ENCODE results near the gene CUBN.
"Not testable (repeated sequence)": the region's sequence is repeated elsewhere in the genome, so short reads cannot be mapped to it uniquely, and the experiment has no call there.

Gene CUBN

DNA sequence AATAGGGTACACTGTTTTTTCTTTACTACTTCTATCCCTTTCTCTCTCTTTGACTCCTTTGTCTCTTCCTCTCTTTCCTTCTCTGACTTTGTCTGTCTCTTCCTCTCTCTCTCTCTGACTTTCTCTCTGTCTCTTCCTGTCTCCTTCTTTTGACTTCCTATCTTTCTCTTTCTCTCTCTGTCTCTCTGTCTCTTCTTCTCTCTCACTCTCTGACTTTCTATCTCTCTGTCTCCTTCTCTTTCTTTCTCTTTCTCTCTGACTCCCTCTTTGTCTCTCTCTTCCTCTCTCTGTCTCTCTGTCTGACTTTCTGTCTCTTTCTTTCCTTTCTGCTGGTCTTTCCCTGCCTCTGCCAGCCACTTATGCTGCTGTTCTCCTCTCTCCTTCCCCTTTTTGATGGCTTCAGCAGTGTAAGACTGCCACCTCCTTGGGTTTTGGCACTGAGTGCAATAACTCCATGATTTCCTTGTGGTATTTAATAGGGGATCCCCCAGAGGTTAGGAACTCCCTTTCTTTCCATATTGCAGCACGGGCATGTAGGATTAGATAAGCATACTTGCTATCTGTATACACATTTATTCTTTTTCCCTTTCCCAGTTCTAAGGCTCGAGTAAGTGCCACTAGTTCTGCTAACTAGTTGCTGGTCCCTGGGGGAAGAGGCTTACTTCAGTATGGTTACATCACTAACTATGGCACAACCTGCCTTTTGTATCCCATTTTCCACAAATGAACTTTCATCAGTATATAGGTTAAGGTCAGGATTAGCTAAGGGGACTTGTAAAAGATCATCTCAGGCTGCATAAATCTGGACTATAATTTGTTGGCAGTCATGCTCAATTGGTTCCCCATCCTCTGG is 116.3 kb downstream of the CUBN start:
- not testable (repeated sequence) for DNase-seq (ENCODE audit: low read depth in 2 of 2)

GRCh38 chr10:17012731-17013130 is 116.9 kb downstream of the CUBN start:
- not testable (repeated sequence) for DNase-seq (ENCODE audit: low read depth in 2 of 2)

DNA sequence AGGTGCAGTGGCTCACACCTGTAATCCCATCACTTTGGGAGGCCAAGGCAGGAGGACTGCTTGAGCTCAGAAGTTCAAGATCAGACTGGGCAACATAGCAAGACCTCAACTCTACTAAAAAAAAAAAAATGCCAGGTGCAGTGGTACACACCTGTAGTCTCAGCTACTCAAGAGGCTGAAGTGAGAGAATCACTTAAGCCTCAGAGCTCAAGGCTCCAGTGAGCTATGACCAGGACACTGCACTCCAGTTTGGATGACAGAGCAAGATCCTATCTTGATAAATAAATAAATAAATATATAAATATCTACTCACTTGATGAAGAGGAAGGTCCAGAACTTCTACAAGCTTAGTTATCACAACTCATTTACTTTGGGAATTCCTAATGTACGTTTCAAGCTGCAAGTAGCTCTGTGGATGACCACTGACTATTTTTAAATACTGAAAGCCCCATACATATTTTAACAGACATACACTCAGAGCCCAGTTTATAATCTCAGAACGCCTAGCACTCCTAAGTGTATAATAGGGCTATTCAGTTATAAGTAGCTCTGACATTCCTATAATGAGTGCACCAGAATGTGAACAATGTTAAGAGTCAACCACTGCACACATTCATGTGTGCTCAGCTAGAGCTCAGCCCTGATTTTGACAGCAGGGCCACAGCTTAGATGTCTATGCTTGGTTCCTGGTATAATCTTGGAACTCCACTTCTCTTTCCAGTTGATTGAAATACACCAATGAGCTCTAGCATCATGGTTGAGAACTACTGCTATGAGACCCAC is 119.1 kb downstream of the CUBN start:
- DNase-seq (ENCODE audit: low read depth in 2 of 2), result no peak

GRCh38 chr10:17009212-17009700 is 120.4 kb downstream of the CUBN start:
- DNase-seq (ENCODE audit: low read depth in 2 of 2), result no peak

GRCh38 chr10:17007418-17007770 is 122.2 kb downstream of the CUBN start:
- DNase-seq (ENCODE audit: low read depth in 2 of 2), result no peak

- DNase-seq (ENCODE audit: low read depth in 2 of 2), result no peak
Measured at GRCh38 chr10:17006631-17007417, 122.8 kb downstream of the CUBN start.

DNA sequence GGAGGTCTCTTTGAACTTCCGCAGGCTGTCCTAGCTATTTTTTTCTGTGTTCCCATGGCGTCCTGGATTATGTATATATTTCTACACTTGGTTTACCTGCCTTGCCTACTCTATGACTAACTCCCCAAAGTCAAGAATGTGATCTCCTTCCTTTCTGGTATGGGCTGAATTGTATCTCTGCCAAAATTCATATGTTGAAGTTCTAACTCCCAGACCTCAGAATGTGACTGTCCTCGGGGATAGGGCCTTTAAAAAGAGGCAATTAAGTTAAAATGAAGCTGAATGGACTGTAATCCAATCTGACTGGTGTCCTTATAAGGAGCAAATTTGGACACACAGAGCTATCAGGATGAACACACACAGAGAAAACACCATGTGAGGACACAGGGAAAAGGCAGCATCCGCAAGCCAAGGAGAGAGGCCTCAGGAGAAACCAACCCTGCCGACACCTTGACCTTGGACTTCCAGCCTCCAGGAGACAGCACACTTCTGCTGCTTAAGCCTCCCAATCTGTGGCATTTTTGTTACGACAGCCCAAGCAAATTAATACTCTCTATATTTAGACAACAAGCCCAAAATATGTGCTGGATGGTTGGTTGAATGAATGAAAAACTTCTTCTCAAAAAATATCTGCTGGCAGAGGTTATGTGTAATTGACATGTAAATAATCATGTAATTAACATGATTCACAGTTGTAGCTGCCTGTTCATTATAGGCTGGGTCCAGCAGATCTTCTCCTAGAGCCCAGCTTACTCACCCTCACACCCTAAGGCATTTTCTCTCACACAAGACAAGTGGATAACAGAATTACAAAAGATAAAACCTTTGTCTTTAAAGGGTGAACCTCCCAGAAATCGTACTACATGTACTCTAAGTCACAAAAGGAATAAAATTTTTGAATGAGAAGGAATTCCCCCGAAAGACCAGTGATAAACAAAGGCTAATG is 123.7 kb downstream of the CUBN start:
- no peak for DNase-seq (ENCODE audit: low read depth in 2 of 2)

DNA sequence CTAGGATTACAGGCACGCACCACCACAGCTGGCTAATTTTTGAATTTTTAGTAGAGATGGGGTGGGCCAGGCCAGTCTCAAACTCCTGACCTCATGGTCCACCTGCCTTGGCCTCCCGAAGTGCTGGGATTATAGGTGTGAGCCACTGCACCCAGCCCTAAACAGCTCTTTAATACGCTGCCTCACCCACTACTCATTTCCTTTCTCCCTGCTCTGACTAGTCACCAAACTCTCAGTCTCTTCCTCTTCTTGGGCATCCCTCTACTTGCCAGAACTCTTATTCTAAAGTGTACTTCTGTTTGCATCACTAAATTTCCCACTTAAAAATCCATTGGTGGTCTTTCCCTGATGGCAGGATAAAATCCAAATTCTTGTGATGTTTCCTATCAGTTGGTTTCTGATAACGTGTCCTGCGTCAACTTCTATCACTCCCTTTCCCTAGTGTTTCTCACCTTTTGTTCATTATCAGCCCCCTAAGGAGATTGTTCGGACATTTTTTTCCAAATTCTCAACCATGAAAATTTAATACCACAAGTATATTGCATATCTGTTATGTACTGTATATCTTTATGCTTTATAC is 124.7 kb downstream of the CUBN start:
- DNase-seq (ENCODE audit: low read depth in 2 of 2), result no peak

DNA sequence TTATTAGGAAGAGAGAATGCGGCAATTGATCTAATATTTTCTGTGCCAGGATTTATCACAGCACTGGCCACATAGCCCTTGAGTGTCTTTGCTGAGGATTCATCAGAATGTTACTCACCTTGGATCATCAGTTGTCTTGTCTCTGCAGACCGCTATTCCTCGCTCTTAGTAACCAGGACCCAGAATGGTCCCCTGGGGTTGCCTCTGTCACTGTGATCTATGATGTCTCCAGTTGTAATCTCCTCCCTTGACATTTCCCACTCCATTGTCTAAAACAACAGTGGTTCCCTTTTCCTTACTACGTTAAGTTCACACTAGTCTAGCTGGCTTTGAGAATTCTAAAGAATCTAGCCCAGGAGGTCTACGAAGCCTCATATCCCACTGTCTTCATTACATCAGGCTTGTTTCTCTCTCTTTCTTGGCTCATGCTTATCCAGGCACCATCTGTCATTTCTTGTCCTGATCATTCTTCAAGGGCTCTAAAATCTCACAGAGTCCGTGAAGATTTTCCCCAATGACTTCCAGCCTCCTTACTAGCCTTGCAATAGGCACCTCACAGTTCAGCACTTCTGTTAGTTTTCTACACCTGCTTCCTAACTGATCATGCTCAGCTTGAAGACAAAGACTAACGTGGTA is 125.8 kb downstream of the CUBN start:
- DNase-seq (ENCODE audit: low read depth in 2 of 2), result no peak

- peak; percentile 52 to 53 for DNase-seq (ENCODE audit: low read depth in 2 of 2)
Measured at GRCh38 chr10:17003151-17003550, 126.5 kb downstream of the CUBN start.

DNA sequence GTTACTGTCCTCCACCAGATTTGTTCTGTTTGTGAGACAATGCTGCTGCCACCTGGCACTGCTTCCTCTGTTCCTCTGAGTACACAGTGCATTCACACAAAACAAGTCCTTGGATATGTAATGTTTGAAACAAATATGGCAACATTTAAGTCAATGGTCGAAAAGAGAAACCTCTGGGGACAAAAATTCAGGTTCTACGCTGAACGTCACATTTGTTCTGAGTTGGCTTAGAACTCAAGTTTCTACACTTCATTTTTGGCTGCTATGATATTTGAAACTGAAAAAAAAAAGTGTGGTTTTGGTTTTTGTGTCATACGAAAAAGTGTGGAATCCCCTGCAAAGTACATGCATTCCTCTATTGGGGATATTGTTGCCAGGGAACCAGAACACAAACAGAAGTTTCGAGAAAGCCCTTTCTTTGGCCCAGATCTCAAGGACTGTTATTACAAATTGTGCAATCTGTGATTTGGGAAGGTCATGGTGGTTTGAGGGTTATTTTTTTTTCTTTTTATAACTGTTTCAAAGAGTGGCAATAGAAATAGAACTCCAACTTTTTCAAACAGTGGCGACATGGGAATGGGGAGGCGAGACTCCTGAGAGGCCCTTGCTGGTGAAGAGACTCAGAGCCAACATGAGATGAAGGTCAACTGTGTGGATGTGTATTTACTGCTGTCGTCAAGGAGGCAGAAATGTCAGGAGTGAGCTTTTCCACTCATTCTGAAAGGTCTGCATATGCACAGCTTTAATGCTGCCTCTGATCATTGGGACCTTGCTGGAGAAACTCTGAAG is 127.5 kb downstream of the CUBN start:
- DNase-seq (ENCODE audit: low read depth in 2 of 2), result no peak

DNA sequence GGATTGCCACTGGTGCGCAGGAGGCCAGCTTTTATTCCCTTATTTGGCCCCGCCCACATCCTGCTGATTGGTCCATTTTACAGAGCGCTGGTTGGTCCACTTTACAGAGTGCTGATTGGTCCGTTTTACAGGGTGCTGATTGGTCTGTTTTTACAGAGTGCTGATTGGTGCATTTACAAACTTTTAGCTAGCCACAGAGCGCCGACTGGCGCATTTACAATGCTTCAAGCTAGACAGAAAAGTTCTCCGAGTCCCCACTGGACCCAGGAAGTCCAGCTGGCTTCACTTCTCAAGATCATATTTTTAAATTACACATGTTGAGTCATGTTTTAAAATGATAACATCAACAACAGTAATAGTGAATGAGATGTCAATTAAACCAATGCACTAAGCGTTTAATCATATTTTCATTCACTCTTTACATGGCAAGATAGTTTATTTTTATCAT is 128.3 kb downstream of the CUBN start:
- no peak for DNase-seq (ENCODE audit: low read depth in 2 of 2)

DNA sequence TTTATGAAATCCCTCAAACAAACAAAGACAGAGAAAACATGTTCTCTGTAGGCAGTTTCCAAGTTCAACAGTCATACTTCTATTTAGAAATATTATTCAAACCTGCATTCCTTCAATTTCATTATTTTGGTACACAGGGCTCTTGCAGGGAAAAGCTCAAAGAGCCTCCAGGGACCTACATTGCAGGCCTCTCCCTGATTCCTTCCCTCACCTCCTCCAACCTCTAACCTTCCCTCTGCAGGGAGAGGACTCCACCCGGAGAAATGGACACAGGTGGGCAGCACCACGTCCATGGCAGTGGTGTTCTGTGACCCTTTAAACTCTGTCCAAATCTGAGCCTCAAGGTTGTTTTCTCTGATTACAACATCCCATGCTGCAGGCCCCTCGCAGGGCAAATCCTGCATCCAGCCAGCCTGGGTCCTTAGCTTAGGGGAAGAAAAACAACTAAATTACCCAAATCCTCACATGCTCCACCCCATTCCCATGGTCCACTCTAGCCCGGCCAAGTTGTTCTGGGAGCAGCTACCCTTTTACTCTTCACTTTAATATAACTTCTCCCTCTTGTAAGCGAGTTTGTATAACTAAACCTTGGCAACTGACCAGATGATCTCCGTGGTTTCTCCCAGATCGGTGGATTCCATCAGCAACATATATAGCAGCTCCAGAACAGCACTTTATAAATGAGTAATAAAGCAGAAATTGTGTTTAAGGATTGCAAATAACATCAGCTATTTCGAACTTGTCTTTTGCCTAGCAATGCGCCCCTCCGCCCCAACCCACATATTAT is 129.8 kb downstream of the CUBN start:
- DNase-seq (ENCODE audit: low read depth in 2 of 2), result no peak

GRCh38 chr10:16996530-16996964 is 133.1 kb downstream of the CUBN start:
- no peak for DNase-seq (ENCODE audit: low read depth in 2 of 2)

DNA sequence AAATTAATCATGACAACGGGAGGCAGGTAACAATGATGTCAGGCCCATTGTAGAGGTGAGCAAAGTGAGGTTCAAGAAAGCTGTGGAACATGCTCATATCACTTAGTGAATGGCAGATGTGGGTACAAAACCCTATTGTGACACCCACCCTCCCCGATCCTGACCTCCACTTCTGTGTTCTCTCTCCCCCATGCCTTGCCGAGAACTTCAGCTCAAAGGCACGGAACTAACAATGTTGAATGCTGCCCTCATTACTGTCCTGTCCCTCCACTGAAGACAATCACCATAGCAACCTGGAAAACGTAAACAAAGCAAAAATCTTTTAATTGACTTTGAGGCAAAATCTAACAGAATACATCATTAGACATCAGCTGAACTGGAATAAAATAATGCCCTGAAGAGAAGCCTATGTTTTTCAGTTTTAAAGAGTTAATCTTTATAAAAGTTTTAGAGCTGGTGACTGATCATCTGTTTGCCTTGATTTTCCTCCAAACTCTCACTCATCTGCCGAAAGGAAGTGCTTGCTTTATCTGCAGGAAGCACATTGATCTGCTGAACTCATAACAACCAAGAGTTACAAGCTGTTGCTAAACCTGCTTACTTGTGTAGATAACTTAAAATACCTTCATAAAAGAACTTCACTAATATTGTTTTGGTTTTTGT is 133.6 kb downstream of the CUBN start:
- DNase-seq (ENCODE audit: low read depth in 2 of 2), result no peak

DNA sequence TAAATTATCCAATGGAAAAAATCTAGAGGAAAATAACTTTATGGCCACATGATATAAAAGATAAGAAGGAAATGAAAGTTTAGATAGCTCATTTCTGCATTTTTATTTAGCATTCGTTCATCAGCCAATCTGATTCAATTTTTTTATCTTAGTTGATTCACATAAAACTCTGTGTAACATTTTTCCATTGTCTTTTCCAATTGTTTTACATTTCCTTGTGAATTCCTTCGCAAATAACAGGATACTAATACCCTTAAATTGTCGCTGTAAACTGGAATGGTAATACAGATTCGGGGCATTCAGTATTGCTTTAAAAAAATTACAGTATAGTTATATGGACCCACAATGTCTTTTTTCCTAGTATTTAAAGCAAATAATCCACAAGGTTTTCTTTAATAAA is 136.4 kb downstream of the CUBN start:
- no peak for DNase-seq (ENCODE audit: low read depth in 2 of 2)

GRCh38 chr10:16992611-16993119 is 136.9 kb downstream of the CUBN start:
- no peak for DNase-seq (ENCODE audit: low read depth in 2 of 2)

DNA sequence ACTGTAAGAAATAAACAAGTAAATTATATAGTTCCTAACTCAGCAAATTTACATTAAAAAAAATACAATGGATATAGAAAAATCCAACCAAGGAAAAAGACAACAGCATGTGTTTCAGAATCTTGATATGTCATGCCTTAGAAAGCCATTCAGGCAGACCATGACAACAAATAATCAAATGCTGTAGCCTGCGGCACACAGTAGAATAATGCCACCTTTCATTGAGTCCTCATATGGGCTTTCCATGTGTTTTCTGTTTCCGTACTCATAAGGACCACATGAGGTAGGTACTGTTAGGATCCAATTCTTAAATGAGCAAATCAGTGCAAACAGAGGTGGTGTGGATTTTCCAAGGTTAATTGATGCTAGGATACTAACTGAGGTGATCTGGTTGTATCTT is 138.6 kb downstream of the CUBN start:
- DNase-seq (ENCODE audit: low read depth in 2 of 2), result no peak

All from stimulated activated CD8-positive, alpha-beta memory T cell treated with anti-CD3 and anti-CD28 coated beads, Interleukin-15, amount 100 ng/mL, for 48 hours (primary cell).